ENCODE measurements around the gene ZMYND11.

The ZMYND11 gene

GRCh38 chr10:191703-192518 lies 56.7 kb downstream of the ZMYND11 start:
- DNase-seq (ENCODE audit: low read depth), result peak; percentile 55

- DNase-seq (ENCODE audit: low read depth), result no peak
Observed at GRCh38 chr10:194281-194680, 59.0 kb downstream of the ZMYND11 start.

- DNase-seq (ENCODE audit: low read depth), result peak; percentile 39
Observed at GRCh38 chr10:200405-200804, 65.2 kb downstream of the ZMYND11 start.

GRCh38 chr10:201328-201771 lies 66.1 kb downstream of the ZMYND11 start:
- DNase-seq (ENCODE audit: low read depth), result peak; percentile 31

GRCh38 chr10:208616-209015 lies 73.4 kb downstream of the ZMYND11 start:
- DNase-seq (ENCODE audit: low read depth), result no peak

- DNase-seq (ENCODE audit: low read depth), result no peak
Observed at GRCh38 chr10:209357-209756, 74.1 kb downstream of the ZMYND11 start.

- DNase-seq (ENCODE audit: low read depth), result no peak
Observed at GRCh38 chr10:210297-210696, 75.0 kb downstream of the ZMYND11 start.

- no peak for DNase-seq (ENCODE audit: low read depth)
Observed at GRCh38 chr10:215444-215843, 80.2 kb downstream of the ZMYND11 start.

GRCh38 chr10:218798-219197 lies 83.5 kb downstream of the ZMYND11 start:
- peak; percentile 54 for DNase-seq (ENCODE audit: low read depth)

- DNase-seq (ENCODE audit: low read depth), result no peak
Observed at GRCh38 chr10:219731-220472, 84.6 kb downstream of the ZMYND11 start.

GRCh38 chr10:224571-224970 lies 89.3 kb downstream of the ZMYND11 start:
- DNase-seq (ENCODE audit: low read depth), result no peak

- no peak for DNase-seq (ENCODE audit: low read depth)
Observed at GRCh38 chr10:226018-226417, 90.8 kb downstream of the ZMYND11 start.

GRCh38 chr10:227014-227413 lies 91.8 kb downstream of the ZMYND11 start:
- DNase-seq (ENCODE audit: low read depth), result peak; percentile 75

GRCh38 chr10:228366-228765 lies 93.1 kb downstream of the ZMYND11 start:
- DNase-seq (ENCODE audit: low read depth), result no peak

- no peak for DNase-seq (ENCODE audit: low read depth)
Observed at GRCh38 chr10:230758-231157, 95.5 kb downstream of the ZMYND11 start.

- DNase-seq (ENCODE audit: low read depth), result no peak
Observed at GRCh38 chr10:232061-232460, 96.8 kb downstream of the ZMYND11 start.

GRCh38 chr10:232878-233277 lies 97.6 kb downstream of the ZMYND11 start:
- no peak for DNase-seq (ENCODE audit: low read depth)

GRCh38 chr10:234708-235406 lies 99.6 kb downstream of the ZMYND11 start:
- DNase-seq (ENCODE audit: low read depth), result peak; percentile 2

GRCh38 chr10:235915-236314 lies 100.7 kb downstream of the ZMYND11 start:
- no peak for DNase-seq (ENCODE audit: low read depth)

GRCh38 chr10:239109-239508 lies 103.9 kb downstream of the ZMYND11 start:
- DNase-seq (ENCODE audit: low read depth), result no peak

GRCh38 chr10:241451-241850 lies 106.2 kb downstream of the ZMYND11 start:
- peak; percentile 59 for DNase-seq (ENCODE audit: low read depth)

- peak; percentile 38 for DNase-seq (ENCODE audit: low read depth)
Observed at GRCh38 chr10:241966-242643, 106.8 kb downstream of the ZMYND11 start.
